RPMI8226 (cell line): ENCODE results near the gene OR4D1.

Experiments
- DNase-seq: peaks from one replicate; pipeline ENCODE4 v3.0.0-alpha.2; 2015

The OR4D1 gene

GRCh38 chr17:58156839-58157803 is 8.9 kb downstream of the OR4D1 start:
- no peak for DNase-seq

GRCh38 chr17:58158181-58158580 is 10.0 kb downstream of the OR4D1 start:
- no peak for DNase-seq

GRCh38 chr17:58161566-58161965 is 13.4 kb downstream of the OR4D1 start:
- no peak for DNase-seq

GRCh38 chr17:58165981-58166380 is 17.8 kb downstream of the OR4D1 start:
- no peak for DNase-seq

GRCh38 chr17:58166682-58167081 is 18.5 kb downstream of the OR4D1 start, which contains the start of gene OR4D2:
TSS of gene OR4D2 (plus strand) at chr17:58166982. CDS start at chr17:58169656, 2,674 bp downstream.
- no peak for DNase-seq

- DNase-seq: no peak
These were observed 22.4 kb downstream of the OR4D1 start for GRCh38 chr17:58170622-58171021.

GRCh38 chr17:58172369-58173071 is 24.3 kb downstream of the OR4D1 start:
- DNase-seq: peak; percentile 17

- no peak for DNase-seq
These were observed 26.7 kb downstream of the OR4D1 start for GRCh38 chr17:58174871-58175270.

GRCh38 chr17:58176200-58176599 is 28.0 kb downstream of the OR4D1 start:
- DNase-seq: no peak

GRCh38 chr17:58181796-58182195 is 33.6 kb downstream of the OR4D1 start:
- no peak for DNase-seq

GRCh38 chr17:58183514-58183913 is 35.3 kb downstream of the OR4D1 start:
- DNase-seq: no peak

GRCh38 chr17:58184308-58184985 is 36.3 kb downstream of the OR4D1 start:
- peak; percentile 13 for DNase-seq

GRCh38 chr17:58184986-58185761 is 37.0 kb downstream of the OR4D1 start:
- DNase-seq: no peak

GRCh38 chr17:58186591-58186990 is 38.4 kb downstream of the OR4D1 start:
- DNase-seq: no peak

- no peak for DNase-seq
These were observed 38.9 kb downstream of the OR4D1 start for GRCh38 chr17:58187063-58187462.

- DNase-seq: no peak
These were observed 39.5 kb downstream of the OR4D1 start for GRCh38 chr17:58187675-58188074.

GRCh38 chr17:58189436-58190146 is 41.4 kb downstream of the OR4D1 start:
- DNase-seq: peak; percentile 21

GRCh38 chr17:58191241-58191896 is 43.2 kb downstream of the OR4D1 start:
- no peak for DNase-seq

GRCh38 chr17:58192612-58193011 is 44.4 kb downstream of the OR4D1 start, which contains the start of gene EPX:
TSS of gene EPX (plus strand) at chr17:58192726. CDS start at chr17:58192847, 121 bp downstream.
- DNase-seq: no peak

- DNase-seq: peak; percentile 31
These were observed 45.6 kb downstream of the OR4D1 start for GRCh38 chr17:58193641-58194255.
